Mammary epithelial cell (primary cell): Measurements from ENCODE around the gene ADTRP.

Experiments
- EZH2 ChIP-seq: IDR thresholded peaks from 2 replicates; pipeline ENCODE4 v1.6.1; 2012; ENCODE audit warnings: low read length, inconsistent platforms, borderline replicate concordance
- TF ChIP-seq, protein P1 (sequence below), 2 donors: IDR thresholded peaks in 1 of 2; conservative IDR thresholded peaks in 1 of 2; 2 replicates each; pipeline ENCODE4 v1.5.1; 2011 to 2012; ENCODE audit warnings: inconsistent platforms in 2 of 2, low read length in 2 of 2, mild to moderate bottlenecking in 2 of 2, control low read depth in 1 of 2, low read depth in 1 of 2; ENCODE audit not compliant: insufficient read depth in 1 of 2; ENCODE audit errors: extremely low read depth in 1 of 2

- TF ChIP-seq, protein P1, sequence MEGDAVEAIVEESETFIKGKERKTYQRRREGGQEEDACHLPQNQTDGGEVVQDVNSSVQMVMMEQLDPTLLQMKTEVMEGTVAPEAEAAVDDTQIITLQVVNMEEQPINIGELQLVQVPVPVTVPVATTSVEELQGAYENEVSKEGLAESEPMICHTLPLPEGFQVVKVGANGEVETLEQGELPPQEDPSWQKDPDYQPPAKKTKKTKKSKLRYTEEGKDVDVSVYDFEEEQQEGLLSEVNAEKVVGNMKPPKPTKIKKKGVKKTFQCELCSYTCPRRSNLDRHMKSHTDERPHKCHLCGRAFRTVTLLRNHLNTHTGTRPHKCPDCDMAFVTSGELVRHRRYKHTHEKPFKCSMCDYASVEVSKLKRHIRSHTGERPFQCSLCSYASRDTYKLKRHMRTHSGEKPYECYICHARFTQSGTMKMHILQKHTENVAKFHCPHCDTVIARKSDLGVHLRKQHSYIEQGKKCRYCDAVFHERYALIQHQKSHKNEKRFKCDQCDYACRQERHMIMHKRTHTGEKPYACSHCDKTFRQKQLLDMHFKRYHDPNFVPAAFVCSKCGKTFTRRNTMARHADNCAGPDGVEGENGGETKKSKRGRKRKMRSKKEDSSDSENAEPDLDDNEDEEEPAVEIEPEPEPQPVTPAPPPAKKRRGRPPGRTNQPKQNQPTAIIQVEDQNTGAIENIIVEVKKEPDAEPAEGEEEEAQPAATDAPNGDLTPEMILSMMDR (conservative IDR thresholded peaks at IDR 0.05 in 1 of 2, IDR thresholded peaks at IDR 0.05 in 1 of 2; ENCODE audit: extremely low read depth in 1 of 2, insufficient read depth in 1 of 2, low read depth in 1 of 2, low read length in 2 of 2): no peak
- TF ChIP-seq EZH2: no peak
Measured at GRCh38 chr6:11672669-11673068, 105.9 kb downstream of the ADTRP start.
